Ishikawa (cell line): ENCODE measurements around the gene SCTR.

ENCODE experiments used
- CEBPB ChIP-seq: IDR thresholded peaks from 2 replicates; pipeline ENCODE4 v1.6.1; 2012
- CREB1 ChIP-seq: IDR thresholded peaks from 2 replicates; pipeline ENCODE4 v1.6.1; 2012; ENCODE audit warnings: low read depth
- EGR1 ChIP-seq: IDR thresholded peaks from 2 replicates; pipeline ENCODE4 v1.6.1; 2012
- EP300 ChIP-seq: IDR thresholded peaks from 2 replicates; pipeline ENCODE4 v1.6.1; 2012; ENCODE audit warnings: borderline replicate concordance
- FOXM1 ChIP-seq: IDR thresholded peaks from 2 replicates; pipeline ENCODE4 v1.6.1; 2012; ENCODE audit warnings: low read depth, borderline replicate concordance
- MAX ChIP-seq: IDR thresholded peaks from 2 replicates; pipeline ENCODE4 v1.6.1; 2012
- NFIC ChIP-seq: IDR thresholded peaks from 2 replicates; pipeline ENCODE4 v1.6.1; 2012
- RAD21 ChIP-seq: IDR thresholded peaks from 2 replicates; pipeline ENCODE4 v1.6.1; 2012; ENCODE audit warnings: low read depth
- REST ChIP-seq: IDR thresholded peaks from 2 replicates; pipeline ENCODE4 v1.6.1; 2012; ENCODE audit warnings: low read depth, mild to moderate bottlenecking
- TAF1 ChIP-seq: IDR thresholded peaks from 2 replicates; pipeline ENCODE4 v1.6.1; 2012; ENCODE audit warnings: low read depth, mild to moderate bottlenecking
- TCF12 ChIP-seq: IDR thresholded peaks from 2 replicates; pipeline ENCODE4 v1.6.1; 2012; ENCODE audit warnings: low read depth
- TEAD4 ChIP-seq: IDR thresholded peaks from 2 replicates; pipeline ENCODE4 v1.6.1; 2012
- YY1 ChIP-seq: IDR thresholded peaks from 2 replicates; pipeline ENCODE4 v1.6.1; 2012; ENCODE audit warnings: low read depth
- ZBTB7A ChIP-seq: IDR thresholded peaks from 2 replicates; pipeline ENCODE4 v1.6.1; 2012; ENCODE audit warnings: low read depth
- TF ChIP-seq, protein P1 (sequence below): IDR thresholded peaks from 2 replicates; pipeline ENCODE4 v1.6.1; 2012

The SCTR gene

DNA sequence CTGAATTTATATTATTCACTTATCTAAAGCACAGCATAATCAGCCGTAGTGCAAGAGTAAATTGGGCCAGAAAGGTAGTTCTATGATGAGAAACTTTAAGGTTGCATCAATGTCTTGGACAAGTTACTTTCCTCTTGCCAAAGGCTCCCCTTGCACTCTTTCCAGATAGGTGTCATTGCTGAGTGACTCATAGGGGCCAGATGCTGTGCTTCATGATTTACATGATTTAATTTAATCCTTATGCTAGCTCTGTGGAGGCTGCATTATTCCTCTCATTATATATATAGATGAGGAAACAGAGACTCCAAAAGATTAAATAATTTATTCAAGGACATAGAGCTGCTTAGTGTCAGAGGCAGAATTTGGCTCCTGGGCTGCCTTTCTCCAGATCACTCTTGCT is 25.0 kb upstream of the SCTR start:
- TF ChIP-seq YY1 (no peak), EGR1 (no peak), RAD21 (no peak), TCF12 (no peak), TEAD4 (no peak), CEBPB (no peak), CREB1 (no peak), FOXM1 (no peak), EP300 (no peak), REST (no peak)
- TF ChIP-seq, protein P1, sequence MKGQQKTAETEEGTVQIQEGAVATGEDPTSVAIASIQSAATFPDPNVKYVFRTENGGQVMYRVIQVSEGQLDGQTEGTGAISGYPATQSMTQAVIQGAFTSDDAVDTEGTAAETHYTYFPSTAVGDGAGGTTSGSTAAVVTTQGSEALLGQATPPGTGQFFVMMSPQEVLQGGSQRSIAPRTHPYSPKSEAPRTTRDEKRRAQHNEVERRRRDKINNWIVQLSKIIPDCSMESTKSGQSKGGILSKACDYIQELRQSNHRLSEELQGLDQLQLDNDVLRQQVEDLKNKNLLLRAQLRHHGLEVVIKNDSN: no peak

DNA sequence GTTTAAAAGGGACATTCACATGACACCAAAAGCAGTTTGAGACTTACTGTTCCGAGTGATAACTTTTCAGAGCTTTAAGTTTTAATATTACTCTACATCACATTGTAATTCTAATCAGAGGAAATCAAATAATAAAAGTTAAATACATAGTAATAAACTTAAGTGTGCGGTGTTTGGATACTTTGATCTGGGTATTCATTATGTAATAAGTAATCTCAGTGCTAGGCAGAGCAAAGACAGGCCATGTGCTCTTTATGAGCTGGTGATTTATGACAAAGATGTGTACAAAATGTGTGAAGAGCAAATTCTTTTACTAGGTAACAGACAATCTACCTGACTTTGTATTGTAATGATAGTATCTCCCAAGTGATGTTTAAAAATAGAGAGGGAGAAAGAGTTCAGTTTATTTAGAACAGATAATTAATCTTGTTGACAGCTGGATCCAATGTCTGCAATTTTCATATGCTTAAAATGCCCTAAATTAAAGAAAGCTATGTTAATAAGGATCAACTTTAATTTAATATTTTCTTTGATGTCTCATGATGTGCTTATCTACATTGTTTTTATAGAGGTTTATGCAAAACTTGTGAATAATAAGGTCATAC is 24.3 kb upstream of the SCTR start:
- TF ChIP-seq EP300 (no peak), FOXM1 (no peak), EGR1 (no peak), CEBPB (no peak), CREB1 (no peak), MAX (no peak), TAF1 (no peak), NFIC (no peak), YY1 (no peak), REST (no peak), ZBTB7A (no peak)
- TF ChIP-seq, protein P1: no peak

GRCh38 chr2:119546447-119546767 is 22.1 kb upstream of the SCTR start:
- no peak for TF ChIP-seq TAF1
- no peak for TF ChIP-seq TCF12
- no peak for TF ChIP-seq ZBTB7A
- TF ChIP-seq CEBPB: no peak
- TF ChIP-seq RAD21: no peak
- TF ChIP-seq YY1: no peak
- TF ChIP-seq EP300: no peak
- TF ChIP-seq CREB1: no peak
- no peak for TF ChIP-seq TEAD4
- no peak for TF ChIP-seq NFIC
- TF ChIP-seq, protein P1: no peak

- TF ChIP-seq TEAD4 (no peak), MAX (no peak), TAF1 (no peak)
Observed at GRCh38 chr2:119545754-119546446, 21.6 kb upstream of the SCTR start.

GRCh38 chr2:119544939-119545475 is 20.7 kb upstream of the SCTR start:
- TF ChIP-seq YY1: no peak
- TF ChIP-seq ZBTB7A: no peak
- no peak for TF ChIP-seq RAD21
- TF ChIP-seq TCF12: no peak
- TF ChIP-seq FOXM1: no peak
- TF ChIP-seq, protein P1: no peak
- TF ChIP-seq CREB1: no peak
- no peak for TF ChIP-seq CEBPB
- no peak for TF ChIP-seq TEAD4
